Measurements from ENCODE around the gene GOLT1A.

GOLT1A gene

GRCh38 chr1:204190212-204191211 lies 23.3 kb downstream of the GOLT1A start:
- DNase-seq, result no peak

GRCh38 chr1:204188959-204189639 lies 24.7 kb downstream of the GOLT1A start:
- DNase-seq, result no peak

- no peak for DNase-seq
Measured at GRCh38 chr1:204186597-204186996, 27.2 kb downstream of the GOLT1A start.

GRCh38 chr1:204181116-204181515 lies 32.7 kb downstream of the GOLT1A start:
- DNase-seq, result no peak

- DNase-seq, result no peak
Measured at GRCh38 chr1:204180133-204180532, 33.7 kb downstream of the GOLT1A start.

- DNase-seq, result no peak
Measured at GRCh38 chr1:204178487-204179281, 35.1 kb downstream of the GOLT1A start.

- DNase-seq, result no peak
Measured at GRCh38 chr1:204177133-204177532, 36.7 kb downstream of the GOLT1A start.

GRCh38 chr1:204176049-204176448 lies 37.7 kb downstream of the GOLT1A start:
- DNase-seq, result no peak

GRCh38 chr1:204174958-204175357 lies 38.8 kb downstream of the GOLT1A start:
- no peak for DNase-seq

GRCh38 chr1:204172404-204173029 lies 41.3 kb downstream of the GOLT1A start:
- no peak for DNase-seq

- DNase-seq, result no peak
Measured at GRCh38 chr1:204171751-204172178, 42.0 kb downstream of the GOLT1A start.

GRCh38 chr1:204170494-204171155 lies 43.2 kb downstream of the GOLT1A start:
- no peak for DNase-seq

- DNase-seq, result no peak
Measured at GRCh38 chr1:204169858-204170257, 43.9 kb downstream of the GOLT1A start.

GRCh38 chr1:204167730-204168129 lies 46.1 kb downstream of the GOLT1A start:
- no peak for DNase-seq

- DNase-seq, result no peak
Measured at GRCh38 chr1:204166219-204166618, 47.6 kb downstream of the GOLT1A start, which contains the start of gene REN. Gene REN, minus strand, starts transcription at chr1:204166337. Its CDS starts 44 bp downstream, at chr1:204166293.

- peak; percentile 78 for DNase-seq
Measured at GRCh38 chr1:204162494-204163074, 51.2 kb downstream of the GOLT1A start.

GRCh38 chr1:204161609-204162493 lies 51.9 kb downstream of the GOLT1A start:
- DNase-seq, result no peak

GRCh38 chr1:204157962-204158361 lies 55.8 kb downstream of the GOLT1A start:
- no peak for DNase-seq

- no peak for DNase-seq
Measured at GRCh38 chr1:204155881-204156280, 57.9 kb downstream of the GOLT1A start.

GRCh38 chr1:204154568-204155255 lies 59.1 kb downstream of the GOLT1A start:
- no peak for DNase-seq
